ENCODE data around the gene CACNA1G. TPM values are rescaled to one million over a fixed set of nuclear protein-coding genes. Genes with fewer than 3 reads are reported as not detected.

CACNA1G gene
- total RNA-seq, 1 experiment from 2014 or later: 6.7 TPM

GRCh38 chr17:50541716-50542688 is 18.5 kb upstream of the CACNA1G start:
- ATAC-seq (peak; percentile 79), DNase-seq (ENCODE audit: low spot score) (peak; percentile 90)
- peak overlapping the region; percentile 81 for H3K4me3 Mint-ChIP-seq
- ChIA-PET POLR2A (interaction anchor here (0.6 to 1.5 kb wide), 4 partner anchors 9 to 177 kb away, joined by 3 to 8 read pairs (median 4); partner anchors contain the start of genes CACNA1G, EPN3 and LUC7L3), CTCF (interaction anchor here (0.5 to 4.4 kb wide), 24 partner anchors 9 to 384 kb away, joined by 3 to 40 read pairs (median 6); partner anchors contain the start of genes CACNA1G, EPN3, LRRC59 and RSAD1)
- H3K36me3 Mint-ChIP-seq: peaks cover 3% of the 10 kb centered on the region; the same call in 1 of the 2 replicates
- peaks cover 14% of the 10 kb centered on the region for H3K27me3 Mint-ChIP-seq (ENCODE audit: low read depth)
- H3K27ac Mint-ChIP-seq: peak overlapping the region; percentile 85
- no peaks in the 10 kb centered on the region for H3K9me3 Mint-ChIP-seq
- peaks cover 28% of the 10 kb centered on the region for H3K4me1 Mint-ChIP-seq
- TF ChIP-seq MLX (CRISPR knock-in tag; IDR thresholded peaks at IDR 0.05): no peak
- no peak for TF ChIP-seq CTCF (IDR thresholded peaks at IDR 0.05)
- no peak; the same call in 1 of the 2 replicates for TF ChIP-seq PREB (CRISPR knock-in tag; IDR thresholded peaks at IDR 0.05; ENCODE audit: borderline replicate concordance)
- TF ChIP-seq ATF3 (CRISPR knock-in tag; conservative IDR thresholded peaks at IDR 0.05): no peak
- no peak for TF ChIP-seq ATF2 (CRISPR knock-in tag; IDR thresholded peaks at IDR 0.05; ENCODE audit: borderline replicate concordance, low read depth)
- TF ChIP-seq NR1H2 (CRISPR knock-in tag; IDR thresholded peaks at IDR 0.05): no peak
- 0 out of 2 replicates have a peak, but pooled peaks have one; percentile 5 for TF ChIP-seq ELF4 (CRISPR knock-in tag; IDR thresholded peaks at IDR 0.05; ENCODE audit: low read depth)
- peak; percentile 54; the same call in 1 of the 2 replicates for TF ChIP-seq GABPB1 (CRISPR knock-in tag; IDR thresholded peaks at IDR 0.05)
- no peak for TF ChIP-seq HMGA2 (CRISPR knock-in tag; IDR thresholded peaks at IDR 0.05)
- no peak; the same call in 1 of the 2 replicates for TF ChIP-seq ESRRA (CRISPR knock-in tag; IDR thresholded peaks at IDR 0.05; ENCODE audit: borderline replicate concordance)
- TF ChIP-seq E2F1 (CRISPR knock-in tag; IDR thresholded peaks at IDR 0.05): no peak
- TF ChIP-seq JUN (CRISPR knock-in tag; IDR thresholded peaks at IDR 0.05): no peak
- TF ChIP-seq HMGXB4 (CRISPR knock-in tag; IDR thresholded peaks at IDR 0.05): peak; percentile 87
- TF ChIP-seq E2F4 (CRISPR knock-in tag; IDR thresholded peaks at IDR 0.05; ENCODE audit: borderline replicate concordance, low read depth): 0 out of 2 replicates have a peak, but pooled peaks have one; percentile 40
- TF ChIP-seq ZNF263 (CRISPR knock-in tag; IDR thresholded peaks at IDR 0.05; ENCODE audit: low read depth): no peak
- TF ChIP-seq USF1 (CRISPR knock-in tag; IDR thresholded peaks at IDR 0.05): no peak
- no peak for TF ChIP-seq ZNF512 (CRISPR knock-in tag; IDR thresholded peaks at IDR 0.05; ENCODE audit: borderline replicate concordance)
- TF ChIP-seq KAT7 (CRISPR knock-in tag; IDR thresholded peaks at IDR 0.05; ENCODE audit: borderline replicate concordance): no peak
- no peak for TF ChIP-seq GRHL2 (CRISPR knock-in tag; IDR thresholded peaks at IDR 0.05; ENCODE audit: insufficient replicate concordance, severe bottlenecking)
